GM19351 (cell line): ENCODE data around the gene RNASEH2A.

Experiments used
- ATAC-seq: cut with Tn5 transposase; IDR thresholded peaks from one replicate; pipeline ENCODE4 v1.9.1; 2021; ENCODE audit warnings: mild to moderate bottlenecking, moderate library complexity; ENCODE audit not compliant: unreplicated experiment

Gene RNASEH2A

DNA sequence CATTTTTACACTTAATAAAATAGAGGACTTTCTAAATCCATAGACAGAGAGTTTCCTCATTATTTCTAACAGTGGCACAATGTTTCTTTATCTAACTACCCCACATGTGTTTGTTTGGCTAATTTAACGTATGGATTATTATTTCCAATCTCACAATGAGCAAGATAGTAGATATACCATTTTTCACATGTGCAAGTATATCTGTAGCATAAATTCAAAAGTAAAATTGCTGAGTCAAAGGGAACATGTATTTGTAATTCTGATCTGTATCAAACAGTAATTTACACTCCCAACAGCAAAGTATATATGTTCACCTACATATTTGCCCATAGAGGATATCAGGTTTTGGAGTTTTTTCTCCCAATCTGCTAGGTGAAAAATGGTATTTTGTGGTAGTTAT is 50.3 kb downstream of the RNASEH2A start:
- no peak for ATAC-seq

DNA sequence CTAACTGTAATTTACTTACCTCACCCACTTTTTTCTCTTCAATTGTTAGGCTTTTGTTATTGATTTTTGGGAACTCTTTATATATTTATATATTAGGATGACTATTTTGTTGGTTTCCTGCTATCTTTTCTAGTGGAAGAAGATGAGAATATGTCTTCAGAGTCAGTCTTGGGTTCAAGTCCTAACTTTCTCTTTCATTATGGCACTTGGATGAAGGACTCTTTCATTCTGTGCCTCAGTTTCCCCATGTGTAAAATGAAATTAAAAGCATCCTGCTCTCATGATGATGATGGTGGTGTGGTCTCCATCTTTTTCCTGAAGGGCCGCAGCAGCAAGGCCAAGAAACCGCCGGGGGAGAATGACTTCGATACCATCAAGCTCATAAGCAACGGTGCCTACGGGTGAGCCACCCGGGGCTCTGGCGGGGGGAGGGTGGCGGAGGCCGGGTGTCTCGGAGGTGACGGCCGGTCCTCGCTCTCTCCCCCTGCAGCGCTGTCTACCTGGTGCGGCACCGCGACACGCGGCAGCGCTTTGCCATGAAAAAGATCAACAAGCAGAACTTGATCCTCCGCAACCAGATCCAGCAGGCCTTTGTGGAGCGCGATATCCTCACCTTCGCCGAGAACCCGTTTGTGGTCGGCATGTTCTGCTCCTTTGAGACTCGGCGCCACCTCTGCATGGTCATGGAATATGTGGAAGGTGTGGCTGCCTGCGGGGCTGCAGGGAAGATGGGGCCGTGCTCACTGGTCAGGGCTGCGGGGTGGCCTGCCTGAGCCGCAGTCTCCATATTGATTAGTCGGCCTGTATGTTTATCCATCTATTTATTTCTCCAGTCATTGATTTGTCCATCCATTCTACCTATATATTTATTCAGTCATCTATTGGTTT is 51.9 kb downstream of the RNASEH2A start:
- ATAC-seq, result no peak

DNA sequence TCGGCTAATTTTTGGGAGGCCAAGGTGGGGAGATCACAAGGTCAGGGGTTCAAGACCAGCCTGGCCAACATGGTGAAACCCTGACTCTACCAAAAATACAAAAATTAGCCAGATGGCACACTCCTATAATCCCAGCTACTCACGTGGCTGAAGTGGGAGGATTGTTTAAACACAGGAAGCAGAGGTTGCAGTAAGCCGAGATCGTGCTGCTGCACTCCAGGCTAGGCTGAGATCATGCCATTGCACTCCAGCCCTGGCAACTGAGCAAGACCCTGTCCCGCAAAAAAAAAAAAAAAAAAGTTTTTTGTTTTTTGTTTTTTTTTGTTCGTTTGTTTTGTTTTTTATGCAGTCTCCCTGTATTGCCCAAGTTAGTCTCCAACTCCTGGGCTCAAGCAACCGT is 53.2 kb downstream of the RNASEH2A start:
- no peak for ATAC-seq
